Endodermal cell (in vitro differentiated cells): ENCODE data around the gene TNF. TPM values are rescaled to one million over a fixed set of nuclear protein-coding genes. Genes with fewer than 3 reads are reported as not detected.

Experiments
- DNase-seq: peaks from one replicate; pipeline ENCODE4 v3.0.0-alpha.2; 2017
- H3K27ac ChIP-seq: 2 replicates; pipeline ENCODE4 v1.5.1; 2013; ENCODE audit warnings: mild to moderate bottlenecking, low read depth, low read length, moderate library complexity
- H3K27me3 ChIP-seq: 2 replicates; pipeline ENCODE4 v1.6.1; 2013; ENCODE audit warnings: mild to moderate bottlenecking, low read length, moderate library complexity; ENCODE audit not compliant: insufficient read depth, control insufficient read depth, poor library complexity, severe bottlenecking
- H3K36me3 ChIP-seq: 2 replicates; pipeline ENCODE4 v1.7.0; 2013; ENCODE audit warnings: mild to moderate bottlenecking, low read length, moderate library complexity; ENCODE audit not compliant: control insufficient read depth, insufficient read depth
- H3K4me1 ChIP-seq: one replicate; pipeline ENCODE4 v1.7.0; 2013; ENCODE audit warnings: low read length; ENCODE audit not compliant: control insufficient read depth, insufficient read depth
- H3K4me3 ChIP-seq: 2 replicates; pipeline ENCODE4 v1.5.1; 2013; ENCODE audit warnings: mild to moderate bottlenecking, low read length, moderate library complexity
- H3K9ac ChIP-seq: 2 replicates; pipeline ENCODE4 v1.6.1; 2013; ENCODE audit warnings: mild to moderate bottlenecking, low read length, moderate library complexity; ENCODE audit not compliant: poor library complexity, severe bottlenecking; ENCODE audit errors: extremely low read depth
- H3K9me3 ChIP-seq: 2 replicates; pipeline ENCODE4 v1.6.1; 2013; ENCODE audit warnings: mild to moderate bottlenecking, low read length, moderate library complexity; ENCODE audit not compliant: control insufficient read depth
- H3K27ac Mint-ChIP-seq: 2 replicates; pipeline ENCODE4 v1.8.0; 2020; ENCODE audit warnings: mixed read lengths
- H3K27me3 Mint-ChIP-seq: 2 replicates; pipeline ENCODE4 v1.8.0; 2021; ENCODE audit warnings: mild to moderate bottlenecking, mixed read lengths; ENCODE audit not compliant: insufficient read depth
- H3K36me3 Mint-ChIP-seq: 2 replicates; pipeline ENCODE4 v1.8.0; 2020; ENCODE audit warnings: low read depth, mixed read lengths
- H3K4me1 Mint-ChIP-seq: 2 replicates; pipeline ENCODE4 v1.8.0; 2020; ENCODE audit warnings: mixed read lengths
- H3K4me3 Mint-ChIP-seq: 2 replicates; pipeline ENCODE4 v1.8.0; 2020; ENCODE audit warnings: mild to moderate bottlenecking, moderate library complexity, mixed read lengths
- H3K9me3 Mint-ChIP-seq: 2 replicates; pipeline ENCODE4 v1.8.0; 2020; ENCODE audit warnings: mild to moderate bottlenecking, mixed read lengths
- WGBS, 2 experiments: methylation state at CpG; one replicate each; pipeline versions ENCODE4 v1.1.5 to v1.1.7; 2013; ENCODE audit warnings: missing lambda C conversion rate in 2 of 2, mixed read lengths in 1 of 2; ENCODE audit not compliant: insufficient coverage in 1 of 2, insufficient read length in 1 of 2; 5-methylcytosine and 5-hydroxymethylcytosine counted together
- total RNA-seq, 2 donors: library from RNA; stranded (reverse); fragmentation: NEBNext Ultra II Directional in 1 of 2; extraction: Animal tissue kit (Norgen Biotek cat#: 25700) in 1 of 2; gene quantifications; 2 replicates in 1 of 2; 3 replicates in 1 of 2; pipeline ENCODE4 v1.2.1, GENCODE V29; 2021
- TF ChIP-seq, protein P1 (sequence below): fragments of 200-600 bp; sonication (generic); conservative IDR thresholded peaks from 2 replicates; pipeline ENCODE4 v1.5.0; 2021; ENCODE audit warnings: antibody characterized with exemption, mild to moderate bottlenecking

Gene TNF
- total RNA-seq, 2 donors from 2014 or later = not detected

- H3K27ac Mint-ChIP-seq = no peak overlapping the region
- H3K27me3 ChIP-seq = no peaks in the 10 kb centered on the region
- H3K4me1 Mint-ChIP-seq = peaks cover 31% of the 10 kb centered on the region
- H3K27ac ChIP-seq = no peak overlapping the region
- no peaks in the 10 kb centered on the region for H3K9me3 ChIP-seq
- peaks cover 25% of the 10 kb centered on the region for H3K36me3 Mint-ChIP-seq
- no peak for DNase-seq
- peaks cover 26% of the 10 kb centered on the region for H3K36me3 ChIP-seq
- H3K27me3 Mint-ChIP-seq = no peaks in the 10 kb centered on the region
- TF ChIP-seq, protein P1, sequence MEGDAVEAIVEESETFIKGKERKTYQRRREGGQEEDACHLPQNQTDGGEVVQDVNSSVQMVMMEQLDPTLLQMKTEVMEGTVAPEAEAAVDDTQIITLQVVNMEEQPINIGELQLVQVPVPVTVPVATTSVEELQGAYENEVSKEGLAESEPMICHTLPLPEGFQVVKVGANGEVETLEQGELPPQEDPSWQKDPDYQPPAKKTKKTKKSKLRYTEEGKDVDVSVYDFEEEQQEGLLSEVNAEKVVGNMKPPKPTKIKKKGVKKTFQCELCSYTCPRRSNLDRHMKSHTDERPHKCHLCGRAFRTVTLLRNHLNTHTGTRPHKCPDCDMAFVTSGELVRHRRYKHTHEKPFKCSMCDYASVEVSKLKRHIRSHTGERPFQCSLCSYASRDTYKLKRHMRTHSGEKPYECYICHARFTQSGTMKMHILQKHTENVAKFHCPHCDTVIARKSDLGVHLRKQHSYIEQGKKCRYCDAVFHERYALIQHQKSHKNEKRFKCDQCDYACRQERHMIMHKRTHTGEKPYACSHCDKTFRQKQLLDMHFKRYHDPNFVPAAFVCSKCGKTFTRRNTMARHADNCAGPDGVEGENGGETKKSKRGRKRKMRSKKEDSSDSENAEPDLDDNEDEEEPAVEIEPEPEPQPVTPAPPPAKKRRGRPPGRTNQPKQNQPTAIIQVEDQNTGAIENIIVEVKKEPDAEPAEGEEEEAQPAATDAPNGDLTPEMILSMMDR = no peak
- no peak overlapping the region for H3K4me3 ChIP-seq
- WGBS, 2 experiments = 95 to 96% methylated on average over 6 of the region's 6 CpGs
- H3K9ac ChIP-seq = no peak overlapping the region
- H3K4me3 Mint-ChIP-seq = no peak overlapping the region
- H3K9me3 Mint-ChIP-seq = no peaks in the 10 kb centered on the region
- H3K4me1 ChIP-seq = peaks cover 11% of the 10 kb centered on the region
Measured at GRCh38 chr6:31543639-31544038, 31.7 kb upstream of the TNF start.

GRCh38 chr6:31544676-31545075, 30.7 kb upstream of the TNF start:
- H3K9me3 ChIP-seq = no peaks in the 10 kb centered on the region
- H3K27me3 Mint-ChIP-seq = no peaks in the 10 kb centered on the region
- no peak for DNase-seq
- 86 to 92% methylated on average over 1 to 2 of the region's 2 CpGs for WGBS, 2 experiments
- H3K4me1 Mint-ChIP-seq = peaks cover 21% of the 10 kb centered on the region
- H3K4me3 Mint-ChIP-seq = no peak overlapping the region
- H3K36me3 ChIP-seq = peaks cover 26% of the 10 kb centered on the region
- no peak overlapping the region for H3K27ac Mint-ChIP-seq
- no peaks in the 10 kb centered on the region for H3K9me3 Mint-ChIP-seq
- H3K9ac ChIP-seq = no peak overlapping the region
- peaks cover 23% of the 10 kb centered on the region for H3K36me3 Mint-ChIP-seq
- TF ChIP-seq, protein P1 = no peak
- peaks cover 9% of the 10 kb centered on the region for H3K4me1 ChIP-seq
- H3K4me3 ChIP-seq = no peak overlapping the region
- H3K27ac ChIP-seq = no peak overlapping the region
- H3K27me3 ChIP-seq = no peaks in the 10 kb centered on the region

DNA sequence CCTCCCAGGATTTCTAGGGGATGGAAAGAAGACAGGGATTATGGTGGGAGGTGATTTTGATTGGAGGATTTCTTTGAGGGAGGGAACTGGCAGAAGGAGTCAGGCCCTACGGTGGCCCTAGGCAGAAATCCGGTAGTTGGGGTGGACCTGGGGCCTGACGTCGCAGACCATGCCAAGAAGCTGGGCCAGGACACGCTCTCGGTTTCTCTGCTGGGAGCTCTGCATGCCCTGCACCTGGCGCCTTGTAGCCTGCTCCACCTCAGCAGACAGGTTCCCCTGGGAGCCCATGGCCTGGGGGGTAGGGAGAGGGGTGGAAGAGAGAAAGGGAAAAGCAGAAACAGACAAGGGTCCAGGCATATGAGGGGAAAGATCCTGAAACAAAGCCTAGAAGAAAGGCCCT, 30.1 kb upstream of the TNF start:
- Histone ChIP-seq H3K27ac (no peak overlapping the region), H3K9me3 (no peaks in the 10 kb centered on the region), H3K36me3 (peaks cover 24% of the 10 kb centered on the region), H3K4me3 (no peak overlapping the region), H3K4me1 (peaks cover 6% of the 10 kb centered on the region), H3K9ac (no peak overlapping the region), H3K27me3 (no peaks in the 10 kb centered on the region)
- peaks cover 19% of the 10 kb centered on the region for H3K36me3 Mint-ChIP-seq
- TF ChIP-seq, protein P1 = no peak
- WGBS, 2 experiments = 89 to 95% methylated on average over 6 to 7 of the region's 7 CpGs
- no peak overlapping the region for H3K4me3 Mint-ChIP-seq
- no peak overlapping the region for H3K27ac Mint-ChIP-seq
- no peaks in the 10 kb centered on the region for H3K9me3 Mint-ChIP-seq
- peaks cover 15% of the 10 kb centered on the region for H3K4me1 Mint-ChIP-seq
- no peaks in the 10 kb centered on the region for H3K27me3 Mint-ChIP-seq
- DNase-seq = no peak
